Heart left ventricle (tissue), 13 donors: Measurements from ENCODE around the gene CENPM.

Experiments
- POLR2A ChIP-seq, 2 donors: fragments of 450-650 bp; IDR thresholded peaks; one replicate each; pipeline ENCODE4 v1.6.1; 2017; ENCODE audit warnings: antibody characterized with exemption in 2 of 2, mild to moderate bottlenecking in 2 of 2, moderate library complexity in 2 of 2
- TF ChIP-seq, protein P1 (sequence below), 12 donors: fragments of 200-600 bp; sonication (generic) in 4 of 12; IDR thresholded peaks; one replicate each; pipeline versions ENCODE4 v1.5.0 to v1.8.0; 2018 to 2022; ENCODE audit warnings: antibody characterized with exemption in 12 of 12, mild to moderate bottlenecking in 5 of 12
- donor health status: ischemic (EF 13 %, LVEDD 7.1; RV severe dilation, severe dysfunction).
- donor health status: DM: no; HTN: yes; CAD: no.
- donor health status: DM: no; HTN: no; CAD: no.
- donor health status: ischemic (EF 25% LVEDD 6.9; RV normal size, moderate dysfunction).
- donor health status: ischemic (EF 25% LVEDD 5.7; RV mildly dilated, moderate dysfunction).
- donor health status: ischemic (EF 35%, LVEDD 5.7; RV mildly dilated, moderate dysfunction).
- donor health status: nonischemic (EF 11% LVEDD 7.7; RV severe dilation, severe dysfunction).
- donor health status: DM: yes; HTN: yes; CAD: no.
- donor health status: PGD.
- donor health status: ischemic (EF 29% LVEDD 5.4; RV normal size, mild dysfunction).
- donor health status: nonischemic (EF 23%, LVEDD 6.1; RV moderate dilation, normal function).

DNA sequence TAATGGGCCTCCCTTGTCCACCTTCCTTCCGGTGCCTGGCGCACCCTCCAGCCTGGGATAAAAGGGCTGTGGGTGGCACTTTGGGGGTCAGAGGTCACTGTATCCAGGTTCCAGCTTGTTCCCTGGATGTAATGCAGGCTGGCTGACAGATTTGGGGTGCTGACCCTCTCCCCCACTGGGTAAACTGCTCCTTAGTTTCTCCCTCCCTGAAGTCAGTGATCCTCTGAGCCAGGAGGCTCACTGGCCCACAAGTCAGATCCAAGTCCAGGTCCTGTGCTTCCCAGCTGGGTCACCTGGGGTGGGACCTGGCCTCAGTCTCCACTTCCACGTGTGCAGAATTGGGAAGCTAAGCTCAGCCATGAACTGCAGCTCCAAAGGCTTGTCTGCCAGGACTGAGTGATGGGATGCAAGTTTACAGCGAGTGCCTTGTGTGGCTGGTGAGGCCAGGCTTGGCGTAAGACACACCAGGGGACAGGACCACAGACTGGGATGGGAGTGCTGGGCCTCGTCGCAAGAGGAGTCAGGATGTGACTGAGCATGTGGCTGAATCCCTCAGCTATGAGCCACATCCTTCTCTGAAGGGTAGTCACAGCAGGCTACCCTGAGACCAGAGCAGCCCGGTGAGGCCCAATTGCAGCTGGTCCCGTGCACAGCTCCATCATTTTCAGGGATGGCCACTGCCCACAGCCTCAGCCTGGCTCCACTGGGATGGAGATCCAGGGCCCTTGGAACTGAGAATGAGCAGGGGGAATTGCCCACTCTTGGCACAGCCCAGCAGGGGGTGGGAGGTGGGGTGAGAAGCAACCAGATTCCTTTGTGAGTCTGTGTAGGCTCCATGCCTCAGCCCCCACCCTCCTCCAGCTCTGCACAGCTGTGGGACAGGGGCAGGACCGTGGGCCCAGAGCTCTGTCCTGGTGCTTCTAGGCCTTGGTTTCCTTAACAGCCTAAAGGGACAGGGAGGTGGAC lies 39.2 kb downstream of the CENPM start:
- no peak for TF ChIP-seq POLR2A (IDR thresholded peaks at IDR 0.05)
- TF ChIP-seq, protein P1, sequence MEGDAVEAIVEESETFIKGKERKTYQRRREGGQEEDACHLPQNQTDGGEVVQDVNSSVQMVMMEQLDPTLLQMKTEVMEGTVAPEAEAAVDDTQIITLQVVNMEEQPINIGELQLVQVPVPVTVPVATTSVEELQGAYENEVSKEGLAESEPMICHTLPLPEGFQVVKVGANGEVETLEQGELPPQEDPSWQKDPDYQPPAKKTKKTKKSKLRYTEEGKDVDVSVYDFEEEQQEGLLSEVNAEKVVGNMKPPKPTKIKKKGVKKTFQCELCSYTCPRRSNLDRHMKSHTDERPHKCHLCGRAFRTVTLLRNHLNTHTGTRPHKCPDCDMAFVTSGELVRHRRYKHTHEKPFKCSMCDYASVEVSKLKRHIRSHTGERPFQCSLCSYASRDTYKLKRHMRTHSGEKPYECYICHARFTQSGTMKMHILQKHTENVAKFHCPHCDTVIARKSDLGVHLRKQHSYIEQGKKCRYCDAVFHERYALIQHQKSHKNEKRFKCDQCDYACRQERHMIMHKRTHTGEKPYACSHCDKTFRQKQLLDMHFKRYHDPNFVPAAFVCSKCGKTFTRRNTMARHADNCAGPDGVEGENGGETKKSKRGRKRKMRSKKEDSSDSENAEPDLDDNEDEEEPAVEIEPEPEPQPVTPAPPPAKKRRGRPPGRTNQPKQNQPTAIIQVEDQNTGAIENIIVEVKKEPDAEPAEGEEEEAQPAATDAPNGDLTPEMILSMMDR (IDR thresholded peaks at IDR 0.05) = no peak
